ENCODE data around the gene FBN1.

The FBN1 gene

DNA sequence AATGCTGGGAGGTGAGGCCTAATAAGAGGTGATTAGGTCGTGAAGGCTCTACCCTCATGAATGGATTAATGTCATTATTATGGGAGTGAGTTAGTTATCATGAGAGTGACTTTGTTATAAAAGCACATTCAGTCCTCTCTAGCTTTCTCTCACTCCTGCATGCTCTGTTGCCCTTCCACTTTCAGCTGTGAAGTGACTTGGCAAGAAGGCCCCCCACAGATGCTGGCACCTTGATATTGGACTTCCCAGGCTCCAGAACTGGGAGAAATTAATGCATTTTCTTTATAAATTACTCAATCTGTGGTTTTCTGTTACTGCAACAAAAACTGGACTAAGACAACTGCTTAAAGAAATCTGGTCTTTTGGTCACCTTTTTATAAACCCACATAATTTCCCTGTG is 144.3 kb downstream of the FBN1 start:
- DNase-seq = no peak

DNA sequence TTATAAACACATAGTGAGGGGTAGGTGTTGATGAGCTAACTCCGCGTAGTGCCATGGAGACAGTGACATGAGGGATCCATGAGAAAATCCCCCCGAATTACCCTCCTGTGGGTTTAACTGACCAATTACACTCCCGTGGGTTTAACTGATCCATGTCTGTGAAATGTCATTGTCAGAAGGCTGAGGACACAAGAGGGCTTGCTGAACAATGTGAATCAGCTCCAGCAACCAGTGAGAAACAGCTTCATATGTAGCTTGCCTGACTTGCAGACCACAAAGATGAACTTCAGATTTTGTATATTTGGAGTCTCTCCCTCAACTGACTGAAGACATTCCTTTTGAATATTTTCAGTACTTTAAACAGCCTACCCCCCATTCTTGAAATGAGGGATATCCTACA is 144.9 kb downstream of the FBN1 start:
- no peak for DNase-seq

DNA sequence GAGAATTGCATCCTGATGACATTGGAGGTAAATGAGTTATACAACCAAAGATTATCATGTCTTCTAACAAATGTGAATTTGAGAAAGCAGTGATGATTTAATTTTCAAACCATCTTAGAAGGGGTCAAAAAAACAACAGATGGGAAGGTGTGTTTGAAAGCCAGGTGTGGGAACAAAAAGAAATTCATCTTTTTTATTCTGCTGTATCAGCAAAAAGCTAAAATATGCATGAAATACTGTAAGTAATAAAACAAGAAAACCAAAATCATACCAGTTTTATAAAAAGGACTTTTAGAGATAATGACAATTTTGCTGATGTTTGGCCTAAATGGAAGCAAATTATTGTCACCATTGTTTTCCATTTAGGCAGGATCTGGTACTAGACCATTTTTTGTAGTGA is 145.5 kb downstream of the FBN1 start:
- no peak for DNase-seq

DNA sequence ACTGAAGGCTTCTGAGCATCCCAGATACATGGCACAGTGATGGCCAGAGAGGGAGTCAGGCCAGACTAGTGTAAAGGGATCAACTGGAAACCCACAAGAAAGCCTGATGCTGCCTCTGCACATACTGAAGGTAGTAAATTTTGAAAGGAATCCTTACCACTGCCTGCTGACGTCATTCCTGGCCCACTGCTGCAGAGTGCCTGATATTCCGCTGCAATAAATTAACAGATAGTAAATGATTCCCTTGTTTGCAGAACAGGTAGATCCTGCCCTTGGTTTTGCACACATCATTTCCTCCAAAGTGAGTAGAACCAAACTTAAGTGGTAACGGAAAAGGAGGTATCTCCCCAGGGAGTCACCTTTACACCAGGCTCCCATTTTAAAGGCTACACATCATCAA is 146.7 kb downstream of the FBN1 start:
- DNase-seq = peak; percentile 29

DNA sequence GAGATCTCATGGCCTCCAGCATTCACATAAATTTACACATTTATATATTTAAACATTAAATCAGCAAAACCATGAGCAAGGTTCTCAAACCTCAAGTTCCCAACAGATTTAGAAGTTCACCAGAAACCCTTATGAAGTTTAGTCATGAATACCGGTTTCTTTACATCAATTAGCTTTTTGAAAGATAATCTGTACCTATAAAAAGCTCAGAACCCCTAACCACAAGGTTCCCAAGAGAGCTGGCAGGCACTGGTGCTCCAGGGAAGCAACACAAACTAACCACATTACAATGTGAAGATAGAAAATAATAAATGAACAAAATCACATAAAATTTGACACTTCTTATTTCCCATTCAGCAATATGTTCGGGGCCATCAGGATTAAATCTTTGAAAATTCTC is 150.9 kb downstream of the FBN1 start:
- no peak for DNase-seq

DNA sequence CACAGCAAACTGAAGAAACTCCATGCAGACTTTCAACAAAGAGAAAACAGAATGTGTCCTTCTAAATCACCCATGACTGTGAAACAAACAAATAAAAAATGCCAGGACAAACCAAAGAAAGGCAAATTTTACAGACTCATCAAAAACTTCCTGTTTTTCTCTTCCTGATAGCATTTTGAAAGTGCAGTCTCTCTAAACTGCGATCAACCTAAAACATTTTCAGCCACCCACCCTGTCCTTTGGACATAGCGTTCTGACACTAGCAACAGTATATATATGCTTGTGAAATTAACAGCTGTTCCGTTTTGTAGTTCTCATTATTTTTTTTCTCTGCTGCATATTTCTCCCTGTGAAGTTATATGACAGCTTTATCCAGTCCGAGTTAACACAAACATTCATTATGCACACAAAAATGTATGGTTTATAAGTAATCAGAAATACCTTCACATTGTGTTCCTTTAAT is 151.7 kb downstream of the FBN1 start:
- DNase-seq = no peak

DNA sequence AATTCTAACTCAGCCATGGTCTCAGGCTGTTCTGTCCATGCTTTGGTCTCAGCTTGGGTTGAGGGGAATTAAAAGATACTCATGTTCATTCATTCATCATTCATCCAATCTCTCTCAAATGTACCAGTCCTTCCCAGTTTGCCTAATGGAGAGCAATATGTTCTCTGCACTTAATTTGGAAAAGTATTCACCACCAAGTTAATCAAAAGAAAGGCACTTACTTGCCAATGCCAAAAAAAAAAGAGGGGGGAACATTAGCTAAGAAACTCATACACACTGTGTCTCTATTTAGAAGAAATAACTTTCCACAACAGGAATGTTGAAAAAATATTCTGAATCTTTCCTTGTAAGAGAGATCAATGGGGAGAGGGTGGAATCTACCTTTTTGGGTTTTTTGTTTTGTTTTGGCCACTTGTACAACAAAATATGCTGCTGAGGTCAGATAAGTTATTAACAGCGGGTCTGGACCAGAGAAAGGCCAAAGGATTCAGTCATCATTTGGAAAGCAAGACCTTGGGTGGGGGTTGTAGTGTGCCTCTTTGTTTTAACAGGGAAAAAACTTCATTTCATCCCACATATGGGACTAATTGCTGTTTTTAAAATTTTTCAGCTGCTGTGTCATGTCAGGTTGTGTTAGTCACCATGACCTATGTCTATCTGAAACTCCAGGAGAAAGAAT is 152.3 kb downstream of the FBN1 start:
- no peak for DNase-seq

DNA sequence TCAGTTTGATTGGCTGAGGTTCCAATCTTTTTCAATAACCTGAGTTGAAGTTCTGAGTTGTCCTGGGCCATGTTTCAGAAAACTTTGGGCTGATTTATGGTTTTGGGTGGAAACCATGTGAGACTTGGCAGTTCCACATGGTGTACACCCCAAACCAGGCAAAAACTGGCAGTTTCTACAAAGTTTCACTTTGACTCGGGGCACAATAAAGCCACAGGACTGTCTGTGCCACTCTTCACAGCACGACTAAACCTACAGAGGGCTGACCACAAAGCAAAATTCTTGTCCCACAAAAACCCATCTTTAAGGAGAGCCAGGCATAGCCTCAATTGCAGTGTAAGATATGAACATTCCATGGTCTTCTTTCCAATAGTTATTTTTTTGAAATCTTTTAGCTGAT is 159.3 kb downstream of the FBN1 start:
- DNase-seq = no peak

DNA sequence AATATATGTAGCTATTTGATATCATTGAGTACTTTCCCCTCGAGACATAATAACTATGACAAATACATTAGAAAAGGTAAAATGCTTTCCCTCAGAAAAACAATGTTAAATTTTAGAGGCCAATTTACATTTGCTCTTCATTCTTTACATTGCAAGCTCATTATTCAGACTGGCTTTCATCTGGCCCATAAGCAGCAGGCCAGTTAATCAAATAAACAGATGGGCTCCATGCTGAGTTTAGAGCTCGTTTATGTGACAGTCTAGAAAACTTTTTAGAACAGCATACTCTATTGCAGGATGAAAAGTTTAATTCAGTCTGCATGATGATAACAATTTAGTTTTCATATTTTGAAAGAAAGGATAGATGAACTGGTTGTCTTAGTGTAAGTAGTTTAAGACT is 163.7 kb downstream of the FBN1 start:
- DNase-seq = no peak

DNA sequence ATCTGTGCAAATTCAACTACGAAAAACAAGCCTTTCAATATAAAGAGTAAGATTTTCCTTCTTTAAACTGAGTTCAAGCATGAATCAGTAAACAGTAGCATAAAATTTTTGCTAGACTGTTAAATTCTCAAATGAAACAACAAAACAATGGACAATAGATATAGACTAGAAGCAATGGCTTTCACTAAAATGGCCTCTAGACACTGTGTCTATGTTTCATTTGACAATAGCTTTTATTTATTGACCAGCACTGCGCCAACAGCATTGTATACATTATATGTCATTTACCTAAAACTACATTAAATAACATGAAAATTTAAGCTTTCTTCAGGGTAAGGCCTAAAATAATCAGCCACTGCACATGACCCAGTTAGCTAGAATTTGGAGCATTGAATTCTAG is 165.8 kb downstream of the FBN1 start:
- no peak for DNase-seq

DNA sequence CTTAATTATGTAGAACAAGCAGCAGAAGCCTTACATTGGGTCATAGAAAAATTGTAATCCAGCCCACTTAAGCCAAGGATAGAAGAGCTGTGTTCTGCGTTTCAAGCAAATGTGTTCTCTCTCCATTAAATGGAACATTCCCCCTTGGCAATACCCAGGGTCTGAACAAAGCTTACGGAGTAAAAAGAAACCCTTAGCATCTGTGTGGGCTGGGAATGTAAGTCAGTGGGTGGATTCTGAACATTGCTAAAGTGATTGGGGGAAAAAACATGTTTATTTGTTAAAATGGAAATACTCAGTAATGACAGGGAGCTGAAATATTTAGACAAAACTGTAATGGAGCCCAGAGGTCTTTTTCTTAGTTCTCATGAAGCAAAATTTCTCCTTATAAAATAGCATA is 166.9 kb downstream of the FBN1 start:
- DNase-seq = no peak

DNA sequence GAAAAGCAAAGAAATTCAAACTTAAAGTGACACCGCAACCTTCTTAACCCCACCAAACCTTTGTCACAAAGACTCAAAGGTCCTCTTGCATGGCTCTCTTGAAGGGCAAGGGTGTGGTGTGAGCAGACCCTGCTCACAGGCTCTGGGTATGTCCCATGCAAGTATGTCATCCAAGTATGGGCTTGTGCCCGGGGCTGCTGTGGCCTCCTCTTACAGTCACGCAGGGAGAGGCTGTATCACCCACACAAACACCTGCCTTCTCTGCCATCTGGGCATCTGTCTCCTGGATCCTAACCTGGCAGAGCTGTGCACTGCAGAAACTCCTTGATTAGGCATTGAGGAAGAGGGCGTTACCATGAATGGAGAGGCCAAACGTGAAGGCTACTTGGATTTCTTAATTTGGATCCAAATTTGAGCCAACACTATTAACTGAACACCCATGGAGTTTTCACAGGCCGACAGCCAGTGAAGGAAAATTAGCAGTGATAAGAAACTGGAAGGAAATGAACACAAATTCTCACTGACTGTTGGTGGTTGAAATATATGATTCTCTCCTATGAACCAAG is 167.6 kb downstream of the FBN1 start:
- no peak for DNase-seq

DNA sequence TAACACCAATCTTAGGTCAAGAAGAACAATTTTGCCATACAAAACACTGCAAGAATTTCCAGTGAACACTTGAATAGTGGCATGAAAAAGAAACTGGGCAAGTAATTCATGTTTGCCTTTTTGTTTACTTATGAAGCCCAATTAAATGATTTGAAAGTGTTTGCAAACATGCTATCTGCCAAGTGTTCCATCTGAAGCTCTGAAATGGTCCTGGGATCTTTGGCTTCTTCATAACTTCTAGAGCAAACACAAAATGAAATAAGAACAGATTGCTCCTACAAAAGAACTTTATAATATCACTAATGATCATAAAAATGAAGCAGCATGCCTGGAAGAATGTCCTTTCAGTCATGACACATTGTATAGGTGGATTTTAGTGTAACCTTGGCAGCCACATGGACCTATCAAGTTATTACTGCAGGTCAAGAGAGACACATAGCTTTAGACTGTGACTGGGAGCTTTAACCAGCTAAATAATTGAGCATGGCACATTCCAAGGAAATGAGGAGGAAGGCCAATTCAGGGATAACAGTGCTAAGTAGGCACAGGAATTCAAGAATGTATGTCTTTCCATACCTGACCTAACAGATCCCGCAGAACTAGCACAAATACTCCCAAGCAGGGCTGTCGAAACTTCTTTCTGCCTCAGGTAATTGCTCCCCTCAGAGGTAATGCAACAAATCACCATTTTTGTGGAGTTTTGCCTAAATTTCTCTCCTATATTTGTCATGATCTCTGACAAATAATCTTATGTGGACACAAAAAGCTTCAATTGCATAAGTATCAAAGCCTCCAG is 169.7 kb downstream of the FBN1 start:
- DNase-seq = no peak

DNA sequence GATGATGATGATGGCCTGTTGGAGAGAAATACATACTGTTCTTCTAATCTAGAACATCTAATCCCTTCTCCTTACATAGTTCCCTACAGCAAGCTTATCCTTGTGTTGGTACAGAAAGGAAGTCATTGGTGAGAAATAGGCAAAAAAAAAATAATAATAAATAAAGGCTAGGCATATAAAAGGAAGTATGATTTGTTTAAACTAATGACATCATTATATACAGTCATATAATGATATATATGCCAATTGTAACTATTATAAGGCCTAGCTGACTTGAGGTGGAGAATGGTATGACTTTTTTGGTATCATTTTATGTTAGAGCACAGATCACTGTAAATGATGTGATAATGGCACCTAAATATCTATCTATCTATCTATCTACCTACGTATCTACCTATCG is 171.8 kb downstream of the FBN1 start:
- DNase-seq = no peak

DNA sequence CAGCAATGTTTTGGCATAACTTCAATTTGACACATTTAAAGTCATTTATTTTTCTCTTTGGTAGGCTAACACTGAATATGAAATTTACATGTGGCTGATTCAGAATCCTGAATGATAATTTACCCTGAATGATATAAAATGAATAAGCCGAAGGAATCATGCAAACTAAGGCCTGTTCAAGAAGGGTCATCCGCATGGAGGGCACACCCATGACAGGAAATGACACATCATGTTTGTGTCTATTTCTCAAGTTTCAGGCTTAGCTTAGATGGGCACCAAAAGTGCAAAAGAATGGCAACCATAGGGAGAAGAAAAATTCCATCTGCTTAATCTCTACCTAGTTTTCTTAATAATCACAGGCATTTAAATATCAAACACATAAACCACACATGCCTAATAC is 172.8 kb downstream of the FBN1 start:
- no peak for DNase-seq

DNA sequence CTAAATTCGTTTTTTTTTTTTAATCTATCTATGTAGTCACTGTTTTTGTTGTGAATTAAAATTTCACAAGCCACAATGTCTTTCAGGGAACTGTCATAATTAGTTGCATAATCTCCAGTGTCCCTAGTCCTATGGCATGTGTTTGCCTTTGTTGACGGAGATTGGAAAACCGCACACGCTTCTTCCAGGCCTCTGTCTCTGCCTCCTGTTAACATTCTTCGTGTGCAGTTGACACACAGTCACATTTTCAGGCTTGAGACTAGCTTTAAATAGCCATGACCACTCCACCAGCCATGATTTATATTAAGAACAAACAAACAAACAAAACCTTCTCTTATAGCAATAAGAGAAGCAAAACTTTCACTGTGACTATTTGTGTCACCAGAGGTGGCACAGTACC is 174.4 kb downstream of the FBN1 start:
- DNase-seq = no peak

DNA sequence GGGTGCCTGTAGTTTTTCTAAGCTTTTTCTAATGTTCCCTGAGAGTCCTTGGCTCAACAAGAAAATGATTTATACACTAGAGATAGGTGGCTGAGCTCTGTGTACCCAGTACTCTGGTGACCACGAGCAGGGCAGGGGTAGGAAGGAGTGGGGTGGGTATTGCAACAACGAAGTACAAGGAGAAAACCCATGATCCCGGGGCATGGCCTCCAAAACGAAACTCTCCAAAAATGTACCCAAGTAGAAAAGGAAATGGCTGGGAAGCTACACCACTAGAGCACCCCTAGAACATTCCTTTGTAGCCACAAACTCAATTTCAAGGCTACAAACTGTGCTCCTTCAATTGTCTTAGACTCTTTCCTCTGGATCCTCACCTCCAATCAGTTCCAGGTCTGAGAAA is 175.4 kb downstream of the FBN1 start:
- DNase-seq = no peak

DNA sequence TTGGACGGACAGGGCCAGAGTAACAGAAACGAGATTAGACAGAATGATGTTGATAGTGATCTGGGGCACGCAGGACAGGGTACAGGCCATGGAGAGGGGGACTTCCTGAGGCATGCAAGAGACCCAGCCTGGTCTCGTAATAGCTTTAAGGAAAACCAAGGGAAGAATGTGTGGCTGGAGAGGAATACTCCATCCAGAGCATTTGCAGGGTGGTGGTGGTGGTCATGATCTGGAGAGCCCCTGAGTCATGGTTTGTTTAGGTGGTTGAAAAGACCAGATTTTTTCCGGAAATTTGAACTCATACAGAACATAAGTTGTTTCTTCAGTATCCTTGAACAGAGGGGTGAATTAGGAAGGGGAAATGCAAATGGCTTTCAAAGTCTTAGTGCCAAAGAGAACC is 175.8 kb downstream of the FBN1 start:
- no peak for DNase-seq

DNA sequence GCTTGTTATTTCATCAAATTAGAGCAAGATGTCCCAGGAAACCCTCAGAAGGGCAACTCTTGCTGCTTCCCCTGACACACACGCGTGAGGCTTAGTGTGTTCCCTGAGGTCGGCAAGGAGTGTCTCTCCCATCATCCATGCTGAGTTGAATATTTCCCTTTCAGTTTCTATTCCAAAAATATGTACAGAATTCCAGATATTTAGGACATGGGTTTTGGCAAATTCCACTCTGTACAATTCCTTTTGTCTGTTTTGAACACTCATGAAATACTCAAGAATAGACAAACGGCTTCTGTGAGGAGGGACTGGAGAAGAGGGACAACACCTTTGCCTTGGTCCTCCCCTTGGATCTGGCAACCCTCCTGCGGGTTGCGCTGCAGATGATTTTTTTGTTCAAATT is 176.2 kb downstream of the FBN1 start:
- DNase-seq = no peak

DNA sequence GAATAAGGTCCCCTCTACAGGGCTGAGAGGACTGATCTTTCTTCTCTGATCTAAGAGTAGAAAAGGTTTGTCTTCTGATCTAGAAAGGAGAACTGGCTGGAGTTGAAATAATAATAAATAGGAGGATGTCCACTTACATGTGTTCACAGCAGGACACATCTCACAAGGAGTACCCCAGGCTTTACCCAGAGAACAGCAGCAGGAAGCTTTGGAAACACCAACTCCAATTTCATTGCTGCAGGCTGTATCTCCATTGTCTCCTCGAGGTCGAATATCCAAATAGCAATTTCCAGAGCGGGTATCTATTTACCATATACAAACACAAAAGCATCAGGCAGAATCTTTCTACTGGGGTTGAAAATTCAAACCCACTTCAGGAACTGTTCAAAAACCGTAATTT is 177.7 kb downstream of the FBN1 start:
- no peak for DNase-seq

DNA sequence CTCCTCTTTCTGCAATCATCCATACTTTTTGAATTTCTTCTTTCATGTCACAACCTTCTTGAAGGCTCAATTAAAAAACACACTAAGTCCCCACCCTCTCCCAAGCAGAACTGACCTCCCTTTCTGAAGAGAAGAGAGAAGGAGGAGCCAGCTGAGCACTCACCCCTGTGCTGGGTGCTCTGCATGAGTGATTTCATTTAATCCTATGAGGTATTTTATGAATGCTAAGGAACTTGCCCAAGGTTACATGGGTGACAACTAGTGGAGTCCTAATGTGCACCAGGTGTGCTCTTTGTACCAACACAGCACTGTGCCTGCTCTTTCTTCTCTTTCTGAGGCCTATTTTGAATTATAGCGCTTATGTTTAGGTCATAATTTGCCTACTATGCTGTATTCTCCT is 178.7 kb downstream of the FBN1 start:
- no peak for DNase-seq

DNA sequence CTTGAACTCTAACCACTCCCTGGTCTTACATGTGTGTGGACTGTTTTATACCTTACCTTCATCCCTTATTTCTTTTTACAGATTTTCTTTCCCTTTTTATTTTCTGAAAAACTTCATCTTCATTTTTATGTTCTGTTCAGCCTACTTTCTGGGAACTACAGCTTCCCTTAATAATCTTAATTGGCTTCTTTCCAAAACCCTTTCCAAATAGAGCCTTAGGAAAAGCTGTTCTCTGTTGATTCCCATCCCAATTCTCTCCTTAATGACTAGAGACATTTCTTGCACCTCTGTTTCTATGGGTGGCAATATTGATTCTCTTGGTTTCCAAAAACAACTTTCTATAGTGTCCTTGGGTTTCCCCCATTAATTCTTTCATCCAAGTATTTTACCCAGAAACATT is 179.4 kb downstream of the FBN1 start:
- DNase-seq = no peak

DNA sequence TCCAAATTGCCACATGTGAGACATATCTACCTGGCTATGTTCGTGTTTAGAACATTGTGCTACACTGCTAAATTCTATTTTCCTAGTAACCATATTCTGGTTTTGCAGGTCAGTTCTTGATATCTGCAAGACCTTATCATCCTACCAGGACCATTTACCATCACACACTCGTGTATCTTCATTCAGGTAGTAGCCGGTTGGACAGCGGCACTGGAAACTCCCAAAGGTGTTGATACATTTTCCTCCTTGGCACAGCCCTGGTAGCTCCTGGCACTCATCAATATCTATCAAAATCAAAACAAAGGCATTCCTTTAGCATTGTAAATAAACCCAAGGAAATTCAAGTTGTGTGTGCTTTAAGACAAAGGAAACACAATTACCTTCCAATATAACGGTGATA is 180.1 kb downstream of the FBN1 start:
- DNase-seq = no peak

DNA sequence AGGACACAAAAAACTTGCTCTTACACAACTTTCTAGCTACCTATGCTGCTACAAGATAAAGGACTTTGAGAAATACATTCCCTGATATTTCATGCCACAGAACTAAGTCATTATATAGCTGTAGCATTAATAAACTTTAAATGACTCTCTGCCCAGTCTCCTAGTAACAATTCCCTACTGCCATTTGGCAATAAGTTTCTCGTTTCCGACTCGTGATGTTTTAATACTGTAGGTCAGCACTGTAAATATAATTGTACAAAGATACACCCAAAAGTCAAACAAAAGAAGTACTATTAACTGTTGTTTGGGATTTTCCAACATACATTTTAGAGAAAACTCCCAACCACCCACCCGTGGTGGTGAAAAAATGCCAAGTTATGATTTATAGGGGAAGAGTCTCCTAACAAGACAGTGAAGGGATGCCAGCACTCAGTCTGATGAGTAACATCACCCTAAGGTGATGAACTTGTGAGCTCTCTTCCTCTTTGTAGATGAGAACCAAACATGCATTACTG is 182.1 kb downstream of the FBN1 start:
- no peak for DNase-seq

Data from NCI-H510A treated with DMSO at 0.1 percent for 48 hours (cell line).